Naive B cell (primary cell): ENCODE measurements around the gene GCM1. TPM values are rescaled to one million over a fixed set of nuclear protein-coding genes. Genes with fewer than 3 reads are reported as not detected.
A peak's percentile ranks its signal among the peaks of the same experiment; 100 is the strongest.

Experiments used
- ATAC-seq, 2 donors: fragments of 150-1000 bp; cut with Tn5 transposase; 2 replicates each; pipeline ENCODE4 v1.10.0; 2021; ENCODE audit warnings: low read depth in 2 of 2, mild to moderate bottlenecking in 2 of 2, moderate library complexity in 2 of 2
- DNase-seq: peaks from one replicate; pipeline ENCODE4 v3.0.0; 2022
- H3K27ac Mint-ChIP-seq, 6 donors: one replicate each; pipeline ENCODE4 v1.8.0; 2020 to 2022; ENCODE audit warnings: mild to moderate bottlenecking in 6 of 6, mixed read lengths in 6 of 6, moderate library complexity in 5 of 6, inconsistent platforms in 2 of 6
- H3K27me3 Mint-ChIP-seq, 3 donors: one replicate each; pipeline ENCODE4 v1.8.0; 2021 to 2022; ENCODE audit warnings: mixed read lengths in 3 of 3, mild to moderate bottlenecking in 1 of 3
- H3K36me3 Mint-ChIP-seq, 2 donors: one replicate each; pipeline ENCODE4 v1.8.0; 2020 to 2022; ENCODE audit warnings: mixed read lengths in 2 of 2, inconsistent platforms in 1 of 2, mild to moderate bottlenecking in 1 of 2
- H3K4me1 Mint-ChIP-seq, 3 donors: one replicate each; pipeline ENCODE4 v1.8.0; 2020 to 2022; ENCODE audit warnings: mixed read lengths in 3 of 3, inconsistent platforms in 1 of 3, mild to moderate bottlenecking in 1 of 3, moderate library complexity in 1 of 3
- H3K4me3 Mint-ChIP-seq, 8 donors: one replicate each; pipeline ENCODE4 v1.8.0; 2020 to 2022; ENCODE audit warnings: mild to moderate bottlenecking in 8 of 8, mixed read lengths in 8 of 8, moderate library complexity in 8 of 8, inconsistent platforms in 2 of 8
- H3K9me3 Mint-ChIP-seq, 7 donors: one replicate each; pipeline ENCODE4 v1.8.0; 2020 to 2022; ENCODE audit warnings: mixed read lengths in 7 of 7, mild to moderate bottlenecking in 5 of 7, inconsistent platforms in 2 of 7, moderate library complexity in 1 of 7
- polyA plus RNA-seq, 6 donors: library from polyadenylated mRNA; unstranded; fragments of 300-500 nt; fragmentation: Illumina TruSeq; gene quantifications; one replicate each; pipeline ENCODE4 v1.2.3, GENCODE V29; 2021; ENCODE audit warnings: low read depth in 6 of 6

GCM1 gene, protein sequence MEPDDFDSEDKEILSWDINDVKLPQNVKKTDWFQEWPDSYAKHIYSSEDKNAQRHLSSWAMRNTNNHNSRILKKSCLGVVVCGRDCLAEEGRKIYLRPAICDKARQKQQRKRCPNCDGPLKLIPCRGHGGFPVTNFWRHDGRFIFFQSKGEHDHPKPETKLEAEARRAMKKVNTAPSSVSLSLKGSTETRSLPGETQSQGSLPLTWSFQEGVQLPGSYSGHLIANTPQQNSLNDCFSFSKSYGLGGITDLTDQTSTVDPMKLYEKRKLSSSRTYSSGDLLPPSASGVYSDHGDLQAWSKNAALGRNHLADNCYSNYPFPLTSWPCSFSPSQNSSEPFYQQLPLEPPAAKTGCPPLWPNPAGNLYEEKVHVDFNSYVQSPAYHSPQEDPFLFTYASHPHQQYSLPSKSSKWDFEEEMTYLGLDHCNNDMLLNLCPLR
- under 1 TPM in 5 of 6 donors, not detected in 1; 0.09 to 0.54 (median 0.31) TPM for polyA plus RNA-seq

DNA sequence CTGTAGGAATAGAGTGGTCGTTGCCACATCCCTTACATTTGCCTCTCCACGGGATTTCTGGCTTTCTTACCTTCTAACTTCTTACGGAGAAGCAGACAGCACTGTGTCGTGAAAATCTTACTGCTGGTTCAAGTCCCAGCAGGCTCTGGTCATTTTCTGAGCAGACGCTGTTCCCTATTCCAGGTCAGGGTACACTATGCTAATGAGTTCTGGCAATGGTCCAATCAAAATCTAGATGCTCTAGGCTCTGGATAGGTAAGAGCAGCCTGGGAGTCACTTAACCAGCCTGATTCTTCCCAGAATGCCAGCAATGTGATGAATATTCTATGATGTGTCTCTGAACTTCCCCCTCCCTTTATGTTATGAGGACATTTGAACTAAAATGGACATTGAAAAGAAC lies at the start of gene GCM1:
Gene GCM1, minus strand, starts transcription at position 158 of the 400 bp plus-strand sequence. CDS start 3,209 bp downstream, outside the sequence.
- H3K4me1 Mint-ChIP-seq: no peaks in the 10 kb centered on the region
- no peak within 1 kb of the TSS for H3K4me3 Mint-ChIP-seq
- H3K27me3 Mint-ChIP-seq: peaks cover 0 to 4% (median 0%) of the 10 kb centered on the region in 3 donors
- no peak within 1 kb of the TSS for H3K27ac Mint-ChIP-seq
- DNase-seq: no peak
- ATAC-seq: no peak
- H3K36me3 Mint-ChIP-seq: peaks cover 0 to 3% of the 10 kb centered on the region in 2 donors
- no peaks in the 10 kb centered on the region for H3K9me3 Mint-ChIP-seq

DNA sequence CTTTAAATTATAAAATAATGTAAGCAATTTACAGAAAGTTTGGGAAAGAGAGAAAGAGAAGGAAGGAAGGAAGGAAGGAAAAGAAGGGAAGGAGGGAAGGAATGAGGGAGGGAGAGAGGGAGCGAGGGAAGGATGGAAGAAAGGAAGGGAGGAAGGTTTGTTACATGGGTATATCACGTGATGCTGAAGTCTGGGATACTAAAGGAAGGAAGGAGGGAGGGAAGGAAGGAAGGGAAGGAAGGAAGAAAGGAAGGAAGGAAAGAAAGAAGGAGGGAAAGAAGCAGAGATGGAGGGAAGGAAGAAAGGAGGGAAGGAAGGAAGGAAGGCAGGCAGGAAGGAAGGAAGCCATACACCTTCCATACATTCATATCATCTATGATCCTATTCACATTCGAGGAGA lies 48.9 kb upstream of the GCM1 start:
- DNase-seq (no peak), ATAC-seq (no peak)
- no peaks in the 10 kb centered on the region for H3K27me3 Mint-ChIP-seq
- peaks cover 0 to 7% (median 0%) of the 10 kb centered on the region in 7 donors for H3K9me3 Mint-ChIP-seq
- no peaks in the 10 kb centered on the region for H3K36me3 Mint-ChIP-seq
- peak overlapping the region in 4 of 6 donors; percentile 29 to 91 (median 66) for H3K27ac Mint-ChIP-seq
- H3K4me1 Mint-ChIP-seq: peaks cover 63 to 91% (median 82%) of the 10 kb centered on the region in 3 donors
- H3K4me3 Mint-ChIP-seq: peak overlapping the region in 6 of 8 donors; percentile 6 to 66 (median 52)

DNA sequence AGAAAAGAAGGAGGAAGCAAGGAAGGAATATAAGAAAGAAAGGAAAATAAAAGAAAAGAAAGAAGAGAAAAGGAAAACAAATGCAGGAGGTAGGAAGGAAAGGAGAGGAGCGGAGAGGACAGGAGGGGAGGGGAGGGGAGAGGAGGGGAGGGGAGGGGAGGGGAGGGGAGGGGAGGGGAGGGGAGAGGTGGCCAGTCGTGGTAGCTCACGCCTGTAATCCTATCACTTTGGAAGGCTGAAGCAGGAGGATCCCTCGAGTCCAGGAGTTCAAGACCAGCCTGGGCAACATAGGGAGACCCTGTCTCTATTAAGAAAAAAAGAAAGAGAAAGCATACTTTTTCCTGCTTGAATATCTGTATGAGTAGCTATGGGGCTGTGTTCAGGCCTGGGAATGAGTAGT lies 46.4 kb upstream of the GCM1 start:
- Mint-ChIP-seq H3K36me3 (no peaks in the 10 kb centered on the region), H3K9me3 (peaks cover 0 to 7% (median 0%) of the 10 kb centered on the region in 7 donors), H3K4me3 (peak overlapping the region in 5 of 8 donors; percentile 3 to 69 (median 53)), H3K4me1 (peaks cover 57 to 78% (median 69%) of the 10 kb centered on the region in 3 donors), H3K27me3 (no peaks in the 10 kb centered on the region), H3K27ac (peak overlapping the region; percentile 13 to 96 (median 76))
- ATAC-seq (no peak), DNase-seq (no peak)

DNA sequence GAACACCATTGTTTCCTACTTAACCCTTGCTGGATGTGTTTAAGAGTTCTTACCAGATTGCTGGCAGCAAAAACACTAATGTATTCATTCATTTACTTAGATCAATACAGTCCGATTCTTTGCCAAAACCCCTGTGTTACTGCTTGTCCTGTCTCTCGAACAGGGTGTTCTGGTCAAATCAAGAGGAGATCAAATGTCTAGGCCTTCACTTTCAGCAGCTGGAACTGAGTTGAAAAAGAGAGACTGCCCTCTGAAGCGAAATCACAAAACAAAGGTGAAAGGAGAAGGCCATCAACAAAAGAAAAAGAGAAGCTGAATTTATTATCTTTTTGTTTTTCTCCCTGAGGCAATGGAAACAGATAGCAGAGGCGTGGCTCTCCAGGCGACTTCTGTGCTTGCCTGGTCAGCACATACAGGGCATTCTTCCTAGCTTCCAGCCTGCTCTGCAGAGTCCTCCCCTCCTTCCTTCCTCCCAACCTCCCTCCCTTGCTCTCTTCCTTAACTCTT lies 44.1 kb upstream of the GCM1 start:
- no peak for DNase-seq
- H3K4me3 Mint-ChIP-seq: peak overlapping the region in 6 of 8 donors; percentile 14 to 74 (median 58)
- peaks cover 51 to 70% (median 59%) of the 10 kb centered on the region in 3 donors for H3K4me1 Mint-ChIP-seq
- ATAC-seq: no peak
- H3K27ac Mint-ChIP-seq: peak overlapping the region in 5 of 6 donors; percentile 65 to 99 (median 86)
- no peaks in the 10 kb centered on the region for H3K36me3 Mint-ChIP-seq
- no peaks in the 10 kb centered on the region for H3K27me3 Mint-ChIP-seq
- peaks cover 0 to 4% (median 0%) of the 10 kb centered on the region in 7 donors for H3K9me3 Mint-ChIP-seq

DNA sequence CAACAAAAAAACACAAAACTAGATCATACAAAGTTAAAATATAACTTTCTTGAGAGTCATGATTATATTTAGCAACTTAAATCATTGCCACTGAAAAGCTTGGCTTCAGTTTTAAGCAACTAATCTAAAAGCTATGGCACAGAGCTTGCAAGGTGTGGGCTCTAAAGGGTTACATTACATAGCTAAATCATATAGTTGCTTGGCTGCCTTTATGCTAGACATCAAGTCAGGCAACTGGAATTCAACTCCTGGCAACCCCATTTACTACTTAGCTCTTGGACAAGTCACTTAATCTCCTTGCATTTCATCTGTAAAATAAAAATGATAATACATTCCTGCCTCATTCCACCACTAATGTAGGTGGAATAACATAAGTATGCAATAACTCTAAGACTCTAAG lies 40.9 kb upstream of the GCM1 start:
- DNase-seq (no peak), ATAC-seq (no peak)
- Mint-ChIP-seq H3K4me3 (no peak overlapping the region), H3K27ac (no peak overlapping the region), H3K4me1 (peaks cover 36 to 58% (median 44%) of the 10 kb centered on the region in 3 donors), H3K36me3 (no peaks in the 10 kb centered on the region), H3K9me3 (peaks cover 0 to 3% (median 0%) of the 10 kb centered on the region in 7 donors), H3K27me3 (no peaks in the 10 kb centered on the region)

DNA sequence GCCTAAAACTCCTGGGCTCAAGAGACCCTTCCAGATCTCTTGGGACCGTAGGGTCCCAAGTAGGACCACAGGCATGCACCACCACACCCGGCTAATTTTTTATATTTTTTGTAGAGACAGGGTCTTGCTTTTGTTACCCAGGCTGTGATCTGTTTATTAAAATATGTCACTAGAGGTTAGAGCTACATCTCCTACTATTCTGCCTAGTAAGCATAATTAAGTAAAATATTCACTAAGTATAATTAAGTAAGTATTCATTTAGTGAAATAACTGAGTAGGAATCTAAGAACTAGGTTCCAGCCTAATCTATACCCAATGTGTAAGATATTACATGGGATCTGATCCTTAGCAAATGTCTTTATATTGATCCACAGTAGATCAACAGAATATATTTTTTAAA lies 40.2 kb upstream of the GCM1 start:
- H3K9me3 Mint-ChIP-seq: peaks cover 0 to 3% (median 0%) of the 10 kb centered on the region in 7 donors
- ATAC-seq: no peak
- peaks cover 36 to 56% (median 43%) of the 10 kb centered on the region in 3 donors for H3K4me1 Mint-ChIP-seq
- peak overlapping the region in 7 of 8 donors; percentile 54 to 88 (median 78) for H3K4me3 Mint-ChIP-seq
- no peaks in the 10 kb centered on the region for H3K27me3 Mint-ChIP-seq
- H3K27ac Mint-ChIP-seq: peak overlapping the region in 5 of 6 donors; percentile 55 to 93 (median 86)
- H3K36me3 Mint-ChIP-seq: peaks cover 0 to 4% of the 10 kb centered on the region in 2 donors
- no peak for DNase-seq

DNA sequence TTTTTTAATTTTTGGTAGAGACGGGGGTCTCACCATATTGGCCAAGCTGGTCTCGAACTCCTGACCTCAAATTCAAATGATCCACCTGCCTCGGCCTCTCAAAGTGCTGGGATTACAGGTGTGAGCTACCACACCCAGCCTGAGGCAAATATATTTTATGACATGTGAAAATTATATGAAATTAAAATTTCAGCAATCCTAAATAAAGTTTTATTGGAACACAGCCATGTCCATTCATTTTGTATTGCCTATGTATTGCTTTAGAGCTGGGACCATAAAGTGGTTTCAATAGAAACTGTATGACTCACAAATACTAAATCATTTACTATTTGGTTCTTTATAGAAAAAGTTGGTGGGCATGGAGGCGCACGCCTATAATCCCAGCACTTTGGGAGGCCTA lies 32.0 kb upstream of the GCM1 start:
- H3K4me3 Mint-ChIP-seq: peak overlapping the region in 2 of 8 donors; percentile 16 to 71
- no peak for DNase-seq
- no peaks in the 10 kb centered on the region for H3K27me3 Mint-ChIP-seq
- no peak for ATAC-seq
- peaks cover 40 to 64% (median 44%) of the 10 kb centered on the region in 3 donors for H3K4me1 Mint-ChIP-seq
- peaks cover 6 to 22% of the 10 kb centered on the region in 2 donors for H3K36me3 Mint-ChIP-seq
- peak overlapping the region in 5 of 6 donors; percentile 20 to 99 (median 97) for H3K27ac Mint-ChIP-seq
- peaks cover 0 to 5% (median 0%) of the 10 kb centered on the region in 7 donors for H3K9me3 Mint-ChIP-seq

DNA sequence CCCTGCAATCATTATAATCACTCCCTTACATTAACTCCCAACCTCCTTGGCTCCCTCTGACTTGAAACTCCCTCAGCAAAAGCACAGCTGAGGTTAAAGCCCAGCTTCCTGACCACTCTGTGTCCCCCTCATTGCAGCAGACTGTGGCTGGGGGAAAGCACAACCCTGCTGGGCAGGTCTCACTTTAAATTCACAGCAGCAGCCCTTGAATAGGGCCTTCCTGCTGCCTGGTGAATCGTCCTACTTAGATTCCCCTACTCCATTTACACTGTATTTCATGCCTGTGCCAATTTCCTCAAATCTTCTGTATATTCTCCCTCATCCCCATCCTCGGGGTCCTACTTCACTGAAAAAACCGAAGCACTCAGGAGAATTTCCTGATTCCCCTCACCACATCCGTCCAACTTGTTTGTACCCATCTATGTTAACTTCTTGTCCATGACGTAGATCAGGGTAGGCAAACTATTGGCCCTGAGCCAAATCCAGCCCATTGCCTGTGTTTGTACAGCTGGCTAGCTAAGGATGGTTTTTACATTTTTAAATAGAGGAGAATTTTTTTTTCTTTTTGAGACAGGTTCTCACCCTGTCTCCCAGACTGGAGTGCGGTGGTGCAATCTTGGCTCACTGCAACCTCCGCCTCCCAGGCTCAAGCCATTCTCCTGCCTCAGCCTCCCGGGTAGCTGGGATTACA lies 31.5 kb upstream of the GCM1 start:
- Mint-ChIP-seq H3K4me1 (peaks cover 40 to 65% (median 45%) of the 10 kb centered on the region in 3 donors), H3K4me3 (peak overlapping the region in 7 of 8 donors; percentile 5 to 80 (median 42)), H3K27ac (peak overlapping the region; percentile 91 to 99 (median 97)), H3K27me3 (no peaks in the 10 kb centered on the region), H3K36me3 (peaks cover 6 to 22% of the 10 kb centered on the region in 2 donors), H3K9me3 (peaks cover 0 to 5% (median 0%) of the 10 kb centered on the region in 7 donors)
- peak; percentile 74 for DNase-seq
- peak; percentile 93 to 94 for ATAC-seq

DNA sequence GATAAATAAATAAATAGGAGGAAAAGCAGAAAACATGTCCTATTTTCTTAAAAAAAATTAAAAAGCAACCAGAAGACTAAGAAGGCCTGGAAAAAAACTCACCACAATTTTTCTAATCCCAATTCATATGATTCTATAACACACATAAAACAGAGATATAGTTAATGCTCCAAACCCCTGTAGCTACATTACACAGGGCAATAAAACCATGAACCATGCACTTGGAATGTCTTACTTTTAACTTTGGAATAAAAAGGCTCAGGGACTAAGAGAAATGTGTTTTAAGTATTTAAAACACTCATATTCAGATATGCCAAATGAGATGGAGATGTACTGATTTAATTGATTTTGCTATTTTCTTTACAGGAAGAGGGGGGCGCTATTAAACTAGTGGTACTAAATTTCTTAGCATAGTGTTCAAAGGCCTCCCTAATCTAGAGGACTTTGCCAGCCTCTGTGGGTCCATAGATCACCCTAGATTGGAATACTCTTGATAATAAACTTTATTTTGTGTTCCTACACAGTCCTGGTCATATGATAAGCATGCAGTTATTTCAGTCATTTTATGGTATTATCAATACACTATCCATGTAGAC lies 30.3 kb upstream of the GCM1 start:
- H3K27me3 Mint-ChIP-seq: no peaks in the 10 kb centered on the region
- H3K4me1 Mint-ChIP-seq: peaks cover 39 to 72% (median 48%) of the 10 kb centered on the region in 3 donors
- H3K4me3 Mint-ChIP-seq: peak overlapping the region in 4 of 8 donors; percentile 8 to 85 (median 56)
- H3K36me3 Mint-ChIP-seq: peaks cover 6 to 19% of the 10 kb centered on the region in 2 donors
- DNase-seq (no peak), ATAC-seq (no peak)
- H3K9me3 Mint-ChIP-seq: peaks cover 0 to 5% (median 0%) of the 10 kb centered on the region in 7 donors
- peak overlapping the region; percentile 84 to 99 (median 97) for H3K27ac Mint-ChIP-seq

DNA sequence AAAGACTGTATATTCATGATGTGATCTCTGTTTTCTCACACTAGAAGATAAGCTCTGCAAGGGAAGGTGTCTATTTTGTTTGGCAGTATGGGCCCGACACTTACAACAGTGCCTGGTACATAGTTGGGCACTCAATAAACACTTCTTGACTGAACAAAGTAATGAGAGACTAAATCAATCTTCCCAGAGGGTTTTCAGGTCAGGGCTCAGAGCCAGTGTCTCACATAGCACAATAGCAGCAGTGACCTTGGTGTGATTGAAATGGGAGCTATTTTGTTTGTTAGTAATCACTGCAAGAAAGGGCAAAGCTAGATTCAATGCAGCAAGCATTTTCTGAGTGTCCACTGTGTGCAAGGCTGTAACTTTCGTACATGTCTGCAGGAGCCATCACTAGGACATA lies 26.4 kb upstream of the GCM1 start:
- Mint-ChIP-seq H3K27me3 (no peaks in the 10 kb centered on the region), H3K4me1 (peaks cover 41 to 59% (median 49%) of the 10 kb centered on the region in 3 donors), H3K27ac (peak overlapping the region; percentile 1 to 92 (median 58)), H3K9me3 (peaks cover 0 to 5% (median 0%) of the 10 kb centered on the region in 7 donors), H3K36me3 (peaks cover 0 to 6% of the 10 kb centered on the region in 2 donors), H3K4me3 (peak overlapping the region in 3 of 8 donors; percentile 0 to 49 (median 8))
- no peak for DNase-seq
- no peak for ATAC-seq

DNA sequence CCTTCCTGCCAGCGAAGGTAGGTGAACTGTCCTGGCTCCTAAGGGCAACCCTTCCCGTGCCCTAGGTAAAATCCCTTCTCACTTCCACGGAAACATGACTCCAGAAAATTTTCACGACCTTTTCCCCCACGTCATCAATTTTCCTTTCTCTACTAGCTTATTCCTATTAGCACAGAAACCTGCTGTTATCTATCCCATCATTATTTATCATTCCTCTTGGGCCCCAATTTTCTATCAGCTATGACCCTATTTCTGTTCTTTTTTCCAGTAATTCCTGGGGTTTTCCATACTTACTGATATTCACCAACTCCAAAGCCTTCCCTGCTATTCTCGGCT lies 23.8 kb upstream of the GCM1 start:
- no peaks in the 10 kb centered on the region for H3K9me3 Mint-ChIP-seq
- H3K27ac Mint-ChIP-seq: peak overlapping the region; percentile 9 to 95 (median 83)
- peak overlapping the region; percentile 19 to 75 (median 56) for H3K4me3 Mint-ChIP-seq
- H3K36me3 Mint-ChIP-seq: no peaks in the 10 kb centered on the region
- H3K27me3 Mint-ChIP-seq: no peaks in the 10 kb centered on the region
- ATAC-seq (no peak), DNase-seq (no peak)
- peaks cover 23 to 37% (median 26%) of the 10 kb centered on the region in 3 donors for H3K4me1 Mint-ChIP-seq

DNA sequence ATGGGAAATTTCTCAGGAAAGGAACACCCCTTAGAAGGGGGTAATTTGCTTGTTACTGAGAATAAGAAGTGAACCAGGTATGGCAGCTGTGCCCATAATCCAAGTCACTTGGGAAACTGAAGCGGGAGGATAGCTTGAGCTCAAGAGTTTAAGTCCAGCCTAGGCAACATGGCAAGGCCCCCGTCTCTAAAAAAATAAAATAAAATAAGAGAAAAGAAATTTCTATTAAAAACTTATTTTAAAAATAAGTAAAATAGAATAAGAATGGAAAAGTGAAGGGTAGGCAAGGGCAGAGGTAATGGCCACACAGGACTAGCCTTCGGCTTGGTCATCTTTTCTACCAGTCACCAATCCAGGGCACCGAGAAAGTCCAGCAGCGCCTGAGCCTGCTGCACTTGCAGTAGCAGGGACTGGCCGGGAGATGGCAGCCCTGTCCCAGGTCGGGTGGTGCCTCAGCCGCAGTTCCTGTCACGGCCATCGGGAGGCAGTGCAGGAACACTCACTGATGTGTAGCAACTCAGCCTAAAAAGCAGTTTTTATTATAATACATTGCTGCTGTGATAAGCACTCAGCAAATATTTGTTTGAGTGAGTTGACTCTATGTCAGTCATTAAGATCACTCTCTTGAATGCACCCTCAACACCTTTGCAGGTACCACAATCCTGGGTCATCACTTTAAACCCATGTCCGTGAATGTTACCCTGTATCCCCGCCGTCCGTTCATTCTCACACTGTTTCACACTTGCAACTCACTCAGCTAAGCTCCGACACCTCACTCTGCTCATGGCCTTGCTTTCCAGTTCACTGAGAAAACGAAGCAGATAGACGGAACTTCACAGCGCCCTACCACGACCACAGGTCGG lies 23.2 kb upstream of the GCM1 start:
- Mint-ChIP-seq H3K4me1 (peaks cover 23 to 33% (median 26%) of the 10 kb centered on the region in 3 donors), H3K27me3 (no peaks in the 10 kb centered on the region), H3K27ac (peak overlapping the region; percentile 9 to 95 (median 83)), H3K9me3 (no peaks in the 10 kb centered on the region), H3K4me3 (peak overlapping the region; percentile 19 to 75 (median 56)), H3K36me3 (no peaks in the 10 kb centered on the region)
- DNase-seq: peak; percentile 89
- ATAC-seq: peak; percentile 89 to 91
